Endothelial cell of umbilical vein (primary cell): ENCODE measurements around the gene VAV2. TPM values are rescaled to one million over a fixed set of nuclear protein-coding genes. Genes with fewer than 3 reads are reported as not detected.

ENCODE experiments used
- BruUV-seq: library from RNA; stranded (reverse); fragments of 400-500 nt; replicated peaks from 2 replicates; lab custom pipeline; 2021; lab: Mats Ljungman, UMichigan
- CTCF ChIA-PET: fragments of 300-600, 350-600 bp; sonication (Branson Sonifier 250); formaldehyde crosslinking; loops from one replicate; lab custom pipeline; 2021; ENCODE audit warnings: antibody characterized with exemption, inconsistent platforms; lab: Charles Lee
- POLR2A ChIA-PET: fragments of 300-600, 350-600 bp; sonication (Branson Sonifier 250); formaldehyde crosslinking; loops from one replicate; lab custom pipeline; 2021; ENCODE audit warnings: antibody characterized with exemption, inconsistent platforms; lab: Charles Lee
- DNase-seq: peaks from one replicate; pipeline ENCODE4 v3.0.0-alpha.2; 2011; ENCODE audit warnings: low read depth, low spot score
- FAIRE-seq: peaks from 2 replicates; lab custom pipeline; 2011; peaks lifted over from hg19 to GRCh38; lab: Jason Lieb, UNC
- H2AFZ ChIP-seq: 2 replicates; pipeline ENCODE4 v1.6.0; 2012; ENCODE audit warnings: low read depth, low read length, control low read depth, inconsistent platforms
- H3K27ac ChIP-seq: 2 replicates; pipeline ENCODE4 v1.5.1; 2011; ENCODE audit warnings: low read depth, mild to moderate bottlenecking, control low read depth, low read length, moderate library complexity; ENCODE audit not compliant: insufficient read depth
- H3K27me3 ChIP-seq, 2 experiments: 2 replicates each; pipeline versions ENCODE4 v1.6.0 to v1.6.1; 2011; ENCODE audit warnings: low read length in 2 of 2, mixed read lengths in 1 of 2; ENCODE audit not compliant: control insufficient read depth in 2 of 2, insufficient read depth in 2 of 2
- H3K36me3 ChIP-seq, 2 experiments: 2 replicates in 1 of 2; 3 replicates in 1 of 2; pipeline ENCODE4 v1.5.1; 2011; ENCODE audit warnings: low read length in 2 of 2, mild to moderate bottlenecking in 1 of 2, moderate library complexity in 1 of 2; ENCODE audit not compliant: control insufficient read depth in 2 of 2, insufficient read depth in 2 of 2; ENCODE audit errors: extremely low read depth in 1 of 2
- H3K4me1 ChIP-seq: 3 replicates; pipeline ENCODE4 v1.5.1; 2011; ENCODE audit warnings: mild to moderate bottlenecking, low read length; ENCODE audit not compliant: control insufficient read depth, insufficient read depth; ENCODE audit errors: extremely low read depth
- H3K4me2 ChIP-seq: 2 replicates; pipeline ENCODE4 v1.6.1; 2011; ENCODE audit warnings: low read length, control low read depth, mixed read lengths; ENCODE audit not compliant: insufficient read depth
- H3K4me3 ChIP-seq, 3 experiments: fragments of 200-600 bp in 1 of 3; sonication (generic), shearing (Covaris generic) in 1 of 3; replicated peaks in 1 of 3; 2 replicates each; pipeline ENCODE4 v1.5.1; 2011 to 2016; ENCODE audit warnings: control low read depth in 3 of 3, low read length in 3 of 3, mild to moderate bottlenecking in 2 of 3, inconsistent platforms in 1 of 3, low read depth in 1 of 3, moderate library complexity in 1 of 3; ENCODE audit not compliant: insufficient read depth in 1 of 3
- H3K79me2 ChIP-seq: 2 replicates; pipeline ENCODE4 v1.6.0; 2012; ENCODE audit warnings: low read length, inconsistent platforms; ENCODE audit not compliant: control insufficient read depth, insufficient read depth
- H3K9ac ChIP-seq: replicated peaks from 2 replicates; pipeline ENCODE3; 2011; ENCODE audit warnings: low read length, control low read depth; ENCODE audit not compliant: insufficient read depth; ENCODE audit errors: extremely low read depth
- H3K9me1 ChIP-seq: replicated peaks from 3 replicates; pipeline ENCODE4 v1.6.0; 2011; ENCODE audit warnings: mild to moderate bottlenecking, low read length; ENCODE audit not compliant: control insufficient read depth, insufficient read depth; ENCODE audit errors: extremely low read depth
- H3K9me3 ChIP-seq: replicated peaks from 2 replicates; pipeline ENCODE4 v1.5.1; 2012; ENCODE audit warnings: low read length, inconsistent platforms; ENCODE audit not compliant: control insufficient read depth, insufficient read depth
- H4K20me1 ChIP-seq: replicated peaks from 2 replicates; pipeline ENCODE3; 2011; ENCODE audit warnings: mild to moderate bottlenecking, low read length; ENCODE audit not compliant: control insufficient read depth, insufficient read depth; ENCODE audit errors: extremely low read depth
- CTCF ChIP-seq, 2 donors: IDR thresholded peaks; 1 replicate in 1 of 2; 2 replicates in 1 of 2; pipeline ENCODE4 v1.5.1; 2011; ENCODE audit warnings: low read length in 2 of 2, mild to moderate bottlenecking in 2 of 2, moderate library complexity in 2 of 2, control low read depth in 1 of 2, inconsistent platforms in 1 of 2, low read depth in 1 of 2; ENCODE audit not compliant: insufficient read depth in 1 of 2; ENCODE audit errors: extremely low read depth in 1 of 2
- EZH2 ChIP-seq: IDR thresholded peaks from 2 replicates; pipeline ENCODE4 v1.6.1; 2012; ENCODE audit warnings: borderline replicate concordance, low read depth, mild to moderate bottlenecking, moderate library complexity, low read length, inconsistent platforms; ENCODE audit not compliant: severe bottlenecking
- FOS ChIP-seq: IDR thresholded peaks from 2 replicates; pipeline ENCODE4 v1.6.1; 2011; ENCODE audit warnings: mild to moderate bottlenecking, low read length, moderate library complexity, borderline replicate concordance; ENCODE audit not compliant: insufficient read depth
- GATA2 ChIP-seq: IDR thresholded peaks from 2 replicates; pipeline ENCODE4 v1.7.0; 2011; ENCODE audit warnings: low read depth, mild to moderate bottlenecking, moderate library complexity, mixed read lengths, low read length; ENCODE audit not compliant: insufficient read length, insufficient read depth
- JUN ChIP-seq: IDR thresholded peaks from 2 replicates; pipeline ENCODE4 v1.6.1; 2011; ENCODE audit warnings: borderline replicate concordance, low read depth; ENCODE audit not compliant: insufficient read length, insufficient read depth
- MAX ChIP-seq: IDR thresholded peaks from 2 replicates; pipeline ENCODE4 v1.6.1; 2011; ENCODE audit not compliant: insufficient read depth, insufficient read length
- MYC ChIP-seq: IDR thresholded peaks from one replicate; pipeline ENCODE4 v1.6.1; 2011; ENCODE audit warnings: mild to moderate bottlenecking, low read depth, low read length
- POLR2A ChIP-seq: IDR thresholded peaks from 2 replicates; pipeline ENCODE4 v1.6.1; 2012; ENCODE audit warnings: low read depth, mild to moderate bottlenecking, control low read depth, low read length
- POLR2AphosphoS5 ChIP-seq: IDR thresholded peaks from 2 replicates; pipeline ENCODE4 v1.6.1; 2012; ENCODE audit warnings: low read depth, mild to moderate bottlenecking, control low read depth, low read length, moderate library complexity; ENCODE audit not compliant: insufficient read depth
- dilution Hi-C: fragments of 300-500 bp; cut with MboI; formaldehyde crosslinking; loops from one replicate; pipeline ENCODE4 v1.15.0; 2019; ENCODE audit warnings: low sequenced_read_pairs; ENCODE audit not compliant: extremely low pct_ligation_motif_present
- intact Hi-C: fragments of 100-400 bp; cut with micrococcal nuclease; formaldehyde crosslinking; loops from one replicate; pipeline ENCODE4 v1.10.0; 2022
- polyA plus RNA-seq, 4 experiments: library from polyadenylated mRNA; depleted of rRNA in 3 of 4; stranded (reverse) in 3 of 4; unstranded in 1 of 4; fragments of >200 nt; gene quantifications; 2 replicates each; pipeline versions ENCODE4 v1.2.1 to v1.2.3, GENCODE V29; 2011 to 2012; ENCODE audit warnings: missing spikeins in 1 of 4
- total RNA-seq: library from RNA; stranded (reverse); gene quantifications from 2 replicates; pipeline ENCODE4 v1.2.3, GENCODE V29; 2021

Gene VAV2
- total and polyA plus RNA-seq, 2 donors (not counting 3 experiments of a cell fraction or from before 2014, with no cell fraction given): 10.6 to 30.6 TPM

- no peaks in the 10 kb centered on the region for H3K79me2 ChIP-seq
- TF ChIP-seq POLR2AphosphoS5 (no peak), FOS (no peak), CTCF (IDR thresholded peaks at IDR 0.05; ENCODE audit: extremely low read depth in 1 of 2, insufficient read depth in 1 of 2, low read depth in 1 of 2, low read length in 2 of 2) (no peak), EZH2 (no peak), JUN (no peak), MYC (no peak), MAX (no peak), GATA2 (no peak), POLR2A (no peak)
- H3K9ac ChIP-seq: no peak overlapping the region
- ChIA-PET CTCF (interaction anchor here (0.7 to 1.6 kb wide), 4 partner anchors 16 to 541 kb away, joined by 3 to 7 read pairs (median 4); no protein-coding TSS in a partner anchor), POLR2A (no interaction called here)
- no peak overlapping the region for H3K4me3 ChIP-seq
- H4K20me1 ChIP-seq: no peaks in the 10 kb centered on the region
- H3K9me1 ChIP-seq: no peaks in the 10 kb centered on the region
- BruUV-seq: no TSS peak
- H2AFZ ChIP-seq: no peak overlapping the region
- DNase-seq (no peak), FAIRE-seq (no peak)
- no peaks in the 10 kb centered on the region for H3K27me3 ChIP-seq
- H3K27ac ChIP-seq: no peak overlapping the region
- no peak overlapping the region for H3K4me2 ChIP-seq
- intact Hi-C loops (no loop called here), dilution Hi-C loops (no loop called here)
- no peaks in the 10 kb centered on the region for H3K4me1 ChIP-seq
- no peaks in the 10 kb centered on the region for H3K36me3 ChIP-seq
- H3K9me3 ChIP-seq: no peaks in the 10 kb centered on the region
Observed at GRCh38 chr9:133727277-133727875, 264.7 kb downstream of the VAV2 start.
